Measurements from ENCODE around the gene SPTBN4.
"Not testable (repeated sequence)": the region's sequence is repeated elsewhere in the genome, so short reads cannot be mapped to it uniquely, and the experiment has no call there.

SPTBN4 gene

GRCh38 chr19:40623403-40624251, 156.8 kb downstream of the SPTBN4 start:
- DNase-seq: no peak

DNA sequence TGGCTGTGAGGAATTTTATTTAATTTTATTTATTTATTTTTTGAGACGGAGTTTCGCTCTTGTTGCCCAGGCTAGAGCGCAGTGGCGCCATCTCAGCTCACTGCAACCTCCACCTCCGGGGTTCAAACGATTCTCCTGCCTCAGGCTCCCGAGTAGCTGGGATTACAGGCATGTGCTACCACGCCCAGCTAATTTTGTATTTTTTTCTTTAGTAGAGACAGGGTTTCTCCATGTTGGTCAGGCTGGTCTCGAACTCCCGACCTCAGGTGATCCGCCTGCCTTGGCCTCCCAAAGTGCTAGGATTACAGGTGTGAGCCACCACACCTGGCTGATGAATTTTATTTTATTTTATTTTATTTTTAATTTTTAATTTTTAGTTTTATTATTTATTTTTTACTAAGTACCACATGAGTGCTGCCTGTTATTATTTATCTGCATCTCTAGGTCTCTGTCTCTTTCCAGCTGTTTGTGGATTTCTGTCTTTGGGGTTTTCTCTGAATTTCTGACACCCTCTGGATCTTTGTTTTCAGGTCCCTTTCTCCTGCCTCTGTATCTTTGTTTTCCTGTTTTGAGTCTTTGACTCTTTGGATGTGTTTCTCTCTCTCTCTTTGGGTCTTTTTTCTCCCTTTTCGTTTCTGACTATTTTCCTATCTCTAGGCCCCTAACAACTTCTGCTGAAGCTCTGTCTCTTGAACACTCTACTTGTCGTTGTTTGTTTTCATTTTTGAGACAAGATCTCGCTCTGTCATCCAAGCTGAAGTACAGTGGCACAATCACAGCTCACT, 157.8 kb downstream of the SPTBN4 start:
- not testable (repeated sequence) for DNase-seq

DNA sequence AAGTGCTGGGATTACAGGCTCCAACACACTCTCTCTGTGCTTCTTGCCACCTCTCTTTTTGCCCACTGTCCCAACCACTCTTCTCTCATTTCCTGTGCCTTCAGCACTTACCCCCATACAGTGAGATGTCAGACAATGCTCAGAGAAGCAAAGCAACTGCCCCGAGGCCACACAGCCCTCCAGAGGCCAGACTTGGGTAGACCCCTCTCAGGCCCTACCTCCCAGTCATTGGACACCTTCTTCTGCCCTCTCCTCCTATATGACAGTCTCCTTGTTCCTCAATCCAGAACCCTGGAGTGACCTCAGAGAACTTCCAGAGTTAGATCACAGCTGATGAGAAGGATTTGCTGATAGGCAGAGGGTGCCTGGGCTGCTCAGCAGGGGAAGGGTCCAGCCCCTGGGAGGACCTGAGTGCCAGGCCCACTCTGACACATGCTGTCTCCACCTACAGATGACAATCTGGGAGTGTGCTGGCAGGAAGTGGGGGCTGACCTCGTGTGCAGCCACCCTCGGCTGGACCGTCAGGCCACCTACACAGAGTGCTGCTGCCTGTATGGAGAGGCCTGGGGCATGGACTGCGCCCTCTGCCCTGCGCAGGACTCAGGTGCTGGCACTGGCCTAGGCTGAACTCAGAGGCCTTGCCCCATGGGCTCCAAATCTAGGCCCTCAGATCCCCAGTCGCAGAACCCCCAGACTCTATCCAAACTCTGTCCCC, 158.8 kb downstream of the SPTBN4 start:
- DNase-seq: no peak

All from activated naive CD4-positive, alpha-beta T cell (primary cell).